Esophagus muscularis mucosa (tissue), 4 donors: Measurements from ENCODE around the gene ECHDC1. TPM values are rescaled to one million over a fixed set of nuclear protein-coding genes. Genes with fewer than 3 reads are reported as not detected.
"Not testable (repeated sequence)": the region's sequence is repeated elsewhere in the genome, so short reads cannot be mapped to it uniquely, and the experiment has no call there.

Experiments
- DNase-seq: peaks from one replicate; pipeline ENCODE4 v3.0.0-alpha.2; 2017; ENCODE audit errors: extremely low spot score
- H3K27ac ChIP-seq, 4 donors: fragments of 200-600 bp; sonication (generic); replicated peaks in 1 of 4; 1 replicate in 3 of 4; 2 replicates in 1 of 4; pipeline ENCODE4 v1.5.1; 2016 to 2019; ENCODE audit warnings: mild to moderate bottlenecking in 1 of 4
- H3K27me3 ChIP-seq, 4 donors: fragments of 200-600 bp; sonication (generic); one replicate each; pipeline versions ENCODE4 v1.5.1 to v1.6.0; 2016 to 2019
- H3K36me3 ChIP-seq, 4 donors: fragments of 200-600 bp; sonication (generic); one replicate each; pipeline ENCODE4 v1.5.1; 2016 to 2019
- H3K4me1 ChIP-seq, 4 donors: fragments of 200-600 bp; sonication (generic); one replicate each; pipeline ENCODE4 v1.5.1; 2016 to 2019
- H3K4me3 ChIP-seq, 4 donors: fragments of 200-600 bp; sonication (generic); 1 replicate in 2 of 4; 2 replicates in 2 of 4; pipeline ENCODE4 v1.5.1; 2016 to 2019; ENCODE audit warnings: mild to moderate bottlenecking in 4 of 4, moderate library complexity in 1 of 4
- H3K9me3 ChIP-seq, 4 donors: fragments of 200-600 bp; sonication (generic); 1 replicate in 3 of 4; 2 replicates in 1 of 4; pipeline ENCODE4 v1.5.1; 2016 to 2019
- CTCF ChIP-seq, 3 experiments: fragments of 200-600 bp in 2 of 3; fragments of 450-650 bp in 1 of 3; sonication (generic) in 2 of 3; IDR thresholded peaks; one replicate each; pipeline ENCODE4 v1.5.1; 2017 to 2019; ENCODE audit warnings: antibody characterized with exemption in 3 of 3, mild to moderate bottlenecking in 2 of 3, moderate library complexity in 1 of 3
- EP300 ChIP-seq: sonication (generic); formaldehyde crosslinking; IDR thresholded peaks from one replicate; pipeline ENCODE4 v1.6.1; 2017; ENCODE audit warnings: antibody characterized with exemption
- POLR2A ChIP-seq: fragments of 450-650 bp; IDR thresholded peaks from one replicate; pipeline ENCODE4 v1.6.1; 2017; ENCODE audit warnings: antibody characterized with exemption, moderate library complexity, mild to moderate bottlenecking, low read depth
- POLR2AphosphoS5 ChIP-seq, 2 donors: sonication (generic); formaldehyde crosslinking; IDR thresholded peaks; one replicate each; pipeline ENCODE4 v1.6.1; 2017; ENCODE audit warnings: antibody characterized with exemption in 2 of 2
- WGBS: methylation state at CpG from one replicate; pipeline ENCODE4 v1.1.5; 2018; 5-methylcytosine and 5-hydroxymethylcytosine counted together
- intact Hi-C: fragments of 100-400 bp; cut with DNase I; formaldehyde crosslinking; loops from one replicate; pipeline ENCODE4 v1.15.1; 2023
- total RNA-seq, 4 donors: library from RNA; depleted of rRNA; stranded (reverse); fragments of >200 nt; gene quantifications; one replicate each; pipeline versions ENCODE4 v1.1.0 to v1.2.1, GENCODE V29; 2016

ECHDC1 gene
- total RNA-seq, 4 donors from 2014 or later = 42.5 to 70.6 (median 57.9) TPM

- 80% methylated on average over 3 of the region's 3 CpGs for WGBS
Observed at GRCh38 chr6:127385668-127386430, 42.4 kb upstream of the ECHDC1 start.

GRCh38 chr6:127384848-127385247 is 41.4 kb upstream of the ECHDC1 start:
- H3K36me3 ChIP-seq, DNase-seq, H3K27me3 ChIP-seq, H3K4me3 ChIP-seq, H3K9me3 ChIP-seq, intact Hi-C loops, H3K27ac ChIP-seq, H3K4me1 ChIP-seq: not testable (repeated sequence)
- 83% methylated on average over 5 of the region's 5 CpGs for WGBS

More at GRCh38 chr6:127385668-127386430, 42.4 kb upstream of the ECHDC1 start:
- Histone ChIP-seq H3K4me3 (no peak overlapping the region), H3K9me3 (no peaks in the 10 kb centered on the region), H3K27ac (no peak overlapping the region), H3K4me1 (peaks cover 0 to 9% (median 5%) of the 10 kb centered on the region in 4 donors), H3K27me3 (no peaks in the 10 kb centered on the region), H3K36me3 (no peaks in the 10 kb centered on the region)
- no peak for TF ChIP-seq EP300
- intact Hi-C loops = no loop called here
- DNase-seq = no peak

- H3K9me3 ChIP-seq = no peaks in the 10 kb centered on the region
- no peaks in the 10 kb centered on the region for H3K36me3 ChIP-seq
- no peak for DNase-seq
- WGBS = 81% methylated on average over 1 of the region's 1 CpG
- H3K27me3 ChIP-seq = no peaks in the 10 kb centered on the region
- H3K4me1 ChIP-seq = no peaks in the 10 kb centered on the region
- intact Hi-C loops = no loop called here
- no peak for TF ChIP-seq POLR2AphosphoS5 (IDR thresholded peaks at IDR 0.05)
- TF ChIP-seq POLR2A = no peak
- no peak for TF ChIP-seq EP300
- TF ChIP-seq CTCF (IDR thresholded peaks at IDR 0.05) = no peak
- no peak overlapping the region for H3K27ac ChIP-seq
- no peak overlapping the region for H3K4me3 ChIP-seq
Observed at GRCh38 chr6:127383988-127384387, 40.6 kb upstream of the ECHDC1 start.

- no peak for DNase-seq
- H3K36me3 ChIP-seq = no peaks in the 10 kb centered on the region
- H3K9me3 ChIP-seq = no peaks in the 10 kb centered on the region
- H3K4me1 ChIP-seq = no peaks in the 10 kb centered on the region
- TF ChIP-seq EP300 (no peak), POLR2AphosphoS5 (IDR thresholded peaks at IDR 0.05) (no peak), CTCF (IDR thresholded peaks at IDR 0.05) (no peak), POLR2A (no peak)
- no peak overlapping the region for H3K4me3 ChIP-seq
- H3K27me3 ChIP-seq = no peaks in the 10 kb centered on the region
- 97% methylated on average over 3 of the region's 3 CpGs for WGBS
- H3K27ac ChIP-seq = no peak overlapping the region
- intact Hi-C loops = no loop called here
Observed at GRCh38 chr6:127382413-127382812, 39.0 kb upstream of the ECHDC1 start.

- TF ChIP-seq EP300 (no peak), CTCF (IDR thresholded peaks at IDR 0.05) (no peak), POLR2A (no peak), POLR2AphosphoS5 (IDR thresholded peaks at IDR 0.05) (no peak)
- no peak overlapping the region for H3K4me3 ChIP-seq
Observed at GRCh38 chr6:127381384-127381783, 38.0 kb upstream of the ECHDC1 start.

GRCh38 chr6:127376685-127377084 is 33.3 kb upstream of the ECHDC1 start:
- TF ChIP-seq POLR2AphosphoS5 (IDR thresholded peaks at IDR 0.05) (no peak), POLR2A (no peak), EP300 (no peak), CTCF (IDR thresholded peaks at IDR 0.05) (no peak)
- Histone ChIP-seq H3K36me3 (no peaks in the 10 kb centered on the region), H3K27ac (no peak overlapping the region), H3K9me3 (no peaks in the 10 kb centered on the region), H3K4me1 (no peaks in the 10 kb centered on the region), H3K4me3 (no peak overlapping the region), H3K27me3 (no peaks in the 10 kb centered on the region)
- DNase-seq = no peak
- intact Hi-C loops = no loop called here
- 72% methylated on average over 2 of the region's 2 CpGs for WGBS

More at GRCh38 chr6:127381384-127381783, 38.0 kb upstream of the ECHDC1 start:
- H3K36me3 ChIP-seq = no peaks in the 10 kb centered on the region
- H3K9me3 ChIP-seq = no peaks in the 10 kb centered on the region
- intact Hi-C loops = no loop called here
- no peaks in the 10 kb centered on the region for H3K27me3 ChIP-seq
- H3K4me1 ChIP-seq = no peaks in the 10 kb centered on the region
- 92% methylated on average over 3 of the region's 3 CpGs for WGBS
- no peak for DNase-seq
- H3K27ac ChIP-seq = no peak overlapping the region
